Glomerular endothelial cell (primary cell): Measurements from ENCODE around the gene COL6A1. TPM values are rescaled to one million over a fixed set of nuclear protein-coding genes. Genes with fewer than 3 reads are reported as not detected.

Experiments used
- DNase-seq: peaks from one replicate; pipeline ENCODE4 v3.0.0-alpha.2; 2011; ENCODE audit warnings: low read depth, low spot score; ENCODE audit errors: extremely low read depth
- total RNA-seq: library from RNA; depleted of rRNA; stranded (reverse); fragments of >200 nt; gene quantifications from 2 replicates; pipeline ENCODE4 v1.2.3, GENCODE V29; 2015

Gene COL6A1
- total RNA-seq, 1 donor from 2014 or later: 165 TPM

- no peak for DNase-seq
Measured at GRCh38 chr21:45979651-45980050, 1.9 kb upstream of the COL6A1 start.

- DNase-seq: no peak
Measured at GRCh38 chr21:45980271-45980670, 1.3 kb upstream of the COL6A1 start.

- no peak for DNase-seq
Measured at GRCh38 chr21:45980697-45981096, 873 bp upstream of the COL6A1 start.

GRCh38 chr21:45982092-45982757 is 655 bp downstream of the COL6A1 start:
- no peak for DNase-seq

- DNase-seq: no peak
Measured at GRCh38 chr21:45982758-45983648, 1.4 kb downstream of the COL6A1 start.

GRCh38 chr21:45983649-45983965 is 2.0 kb downstream of the COL6A1 start:
- DNase-seq: no peak

- DNase-seq: no peak
Measured at GRCh38 chr21:45983981-45984551, 2.5 kb downstream of the COL6A1 start.

- DNase-seq: no peak
Measured at GRCh38 chr21:45984584-45985095, 3.1 kb downstream of the COL6A1 start.

GRCh38 chr21:45985471-45986315 is 4.1 kb downstream of the COL6A1 start:
- no peak for DNase-seq

GRCh38 chr21:45986316-45987051 is 4.9 kb downstream of the COL6A1 start:
- no peak for DNase-seq

GRCh38 chr21:45987121-45987711 is 5.6 kb downstream of the COL6A1 start:
- no peak for DNase-seq

- no peak for DNase-seq
Measured at GRCh38 chr21:45988366-45989347, 7.1 kb downstream of the COL6A1 start.

GRCh38 chr21:45989355-45990048 is 7.9 kb downstream of the COL6A1 start:
- no peak for DNase-seq

GRCh38 chr21:45990049-45990711 is 8.6 kb downstream of the COL6A1 start:
- no peak for DNase-seq

GRCh38 chr21:45990741-45991605 is 9.4 kb downstream of the COL6A1 start:
- no peak for DNase-seq

- no peak for DNase-seq
Measured at GRCh38 chr21:45991606-45992300, 10.2 kb downstream of the COL6A1 start.
